MM.1S (cell line): ENCODE data around the gene CDCA5.

Experiments
- CTCF ChIP-seq: fragments of 300-600 bp; sonication (generic); IDR thresholded peaks from 2 replicates; pipeline ENCODE4 v1.5.1; 2016; ENCODE audit warnings: antibody characterized with exemption, low read length, mixed read lengths
- EZH2 ChIP-seq: fragments of 300-600 bp; sonication (generic); optimal IDR thresholded peaks from 2 replicates; pipeline ENCODE3; 2017; ENCODE audit warnings: low read depth, mild to moderate bottlenecking, antibody characterized with exemption, low read length, mixed read lengths

GRCh38 chr11:65131895-65132237 is 48.0 kb upstream of the CDCA5 start:
- TF ChIP-seq CTCF (no peak), EZH2 (no peak)
